GM12878 (cell line): ENCODE data around the gene IL34. TPM values are rescaled to one million over a fixed set of nuclear protein-coding genes. Genes with fewer than 3 reads are reported as not detected.

Experiments
- ATAC-seq: fragments of 200-7000 bp; cut with Tn5 transposase; 3 replicates; pipeline ENCODE4 v1.9.1; 2020; ENCODE audit warnings: mild to moderate bottlenecking, moderate library complexity
- BruUV-seq: library from RNA; stranded (reverse); fragments of 400-500 nt; replicated peaks from 2 replicates; lab custom pipeline; 2021; lab: Mats Ljungman, UMichigan
- CTCF ChIA-PET: fragments of 300-600 bp; sonication (Branson Sonifier 250); formaldehyde crosslinking; extraction: SDS; loops from one replicate; lab custom pipeline; 2021; ENCODE audit warnings: inconsistent platforms; lab: Yijun Ruan, JAX
- POLR2A ChIA-PET: fragments of 350-600 bp; formaldehyde crosslinking; extraction: SDS; loops from one replicate; lab custom pipeline; 2021; ENCODE audit warnings: inconsistent platforms; lab: Charles Lee
- RAD21 ChIA-PET: fragments of 300-600 bp; sonication (Branson Sonifier 250); formaldehyde crosslinking; loops from one replicate; lab custom pipeline; 2023; ENCODE audit warnings: antibody characterized with exemption; ENCODE audit not compliant: unreplicated experiment; lab: Charles Lee
- SMC1A ChIA-PET: fragments of 300-600 bp; sonication (Branson Sonifier 250); formaldehyde crosslinking; loops from one replicate; lab custom pipeline; 2023; ENCODE audit not compliant: unreplicated experiment, uncharacterized antibody; lab: Charles Lee
- DNase-seq: peaks from one replicate; pipeline ENCODE4 v3.0.0-alpha.2; 2011; ENCODE audit warnings: low read depth, low spot score
- FAIRE-seq: peaks from 3 replicates; lab custom pipeline; 2011; peaks lifted over from hg19 to GRCh38; lab: Jason Lieb, UNC
- H2AFZ ChIP-seq: 2 replicates; pipeline ENCODE4 v1.6.0; 2011; ENCODE audit warnings: low read depth, low read length, control low read depth; ENCODE audit not compliant: control insufficient read depth
- H3K27ac ChIP-seq: 2 replicates; pipeline ENCODE4 v1.5.1; 2011; ENCODE audit warnings: control low read depth; ENCODE audit not compliant: control insufficient read depth, insufficient read depth
- H3K27me3 ChIP-seq, 2 experiments: replicated peaks in 1 of 2; 2 replicates each; pipeline versions ENCODE4 v1.6.0 to v1.6.1; 2011; ENCODE audit warnings: low read length in 1 of 2; ENCODE audit not compliant: control insufficient read depth in 2 of 2, insufficient read depth in 2 of 2
- H3K36me3 ChIP-seq, 2 experiments: 2 replicates each; pipeline ENCODE4 v1.5.1; 2011; ENCODE audit warnings: low read length in 1 of 2; ENCODE audit not compliant: control insufficient read depth in 2 of 2, insufficient read depth in 2 of 2
- H3K4me1 ChIP-seq: 2 replicates; pipeline ENCODE4 v1.6.1; 2011; ENCODE audit warnings: mild to moderate bottlenecking, low read length, moderate library complexity, mixed read lengths; ENCODE audit not compliant: control insufficient read depth, insufficient read depth
- H3K4me2 ChIP-seq: 2 replicates; pipeline ENCODE4 v1.6.0; 2011; ENCODE audit warnings: control low read depth; ENCODE audit not compliant: control insufficient read depth, insufficient read depth
- H3K4me3 ChIP-seq: fragments of 200-600 bp; sonication (generic); 2 replicates; pipeline ENCODE4 v1.5.1; 2016
- H3K79me2 ChIP-seq: 2 replicates; pipeline ENCODE4 v1.6.0; 2011; ENCODE audit warnings: low read length; ENCODE audit not compliant: control insufficient read depth, insufficient read depth
- H3K9ac ChIP-seq: 2 replicates; pipeline ENCODE4 v1.8.0; 2011; ENCODE audit warnings: low read length, control low read depth, mixed read lengths; ENCODE audit not compliant: control insufficient read depth, insufficient read depth
- H3K9me3 ChIP-seq: replicated peaks from 3 replicates; pipeline ENCODE4 v1.5.1; 2011; ENCODE audit warnings: mild to moderate bottlenecking, low read length; ENCODE audit not compliant: control insufficient read depth, insufficient read depth
- H4K20me1 ChIP-seq: 2 replicates; pipeline ENCODE4 v1.6.0; 2011; ENCODE audit not compliant: control insufficient read depth, insufficient read depth
- CUX1 ChIP-seq: IDR thresholded peaks from 2 replicates; pipeline ENCODE4 v1.6.1; 2012; ENCODE audit warnings: improper control_type of control experiment, low read depth, low read length; ENCODE audit not compliant: insufficient replicate concordance
- FOXM1 ChIP-seq: IDR thresholded peaks from 2 replicates; pipeline ENCODE4 v1.6.1; 2012; ENCODE audit warnings: low read depth, mild to moderate bottlenecking, inconsistent platforms, low read length, moderate library complexity
- IRF3 ChIP-seq: fragments of 450-650 bp; IDR thresholded peaks from 2 replicates; pipeline ENCODE4 v1.6.1; 2014; ENCODE audit warnings: mild to moderate bottlenecking
- RB1 ChIP-seq: fragments of 450-650 bp; formaldehyde crosslinking; IDR thresholded peaks from 2 replicates; pipeline ENCODE4 v1.6.1; 2017; ENCODE audit warnings: mild to moderate bottlenecking, borderline replicate concordance
- RBBP5 ChIP-seq: fragments of 200-600 bp; sonication (generic); conservative IDR thresholded peaks from 2 replicates; pipeline ENCODE4 v1.6.1; 2016
- SMAD1 ChIP-seq: fragments of 450-650 bp; IDR thresholded peaks from 2 replicates; pipeline ENCODE4 v1.6.1; 2018; ENCODE audit warnings: mild to moderate bottlenecking, low read depth; ENCODE audit not compliant: partially characterized antibody
- TBL1XR1 ChIP-seq: IDR thresholded peaks from 2 replicates; pipeline ENCODE4 v1.6.1; 2012; ENCODE audit warnings: low read depth, low read length, improper control_type of control experiment
- WGBS: methylation state at CpG from one replicate; pipeline ENCODE4 v1.1.6; 2016; ENCODE audit warnings: low lambda C conversion rate; ENCODE audit not compliant: insufficient replicate concordance, insufficient coverage; ENCODE audit errors: missing lambda C conversion rate; 5-methylcytosine and 5-hydroxymethylcytosine counted together
- in situ Hi-C: fragments of 300-500 bp; cut with MboI; formaldehyde crosslinking; loops from 9 replicates; pipeline ENCODE4 v1.14.3; 2018; ENCODE audit warnings: mixed read lengths
- intact Hi-C: fragments of 100-400 bp; cut with micrococcal nuclease; formaldehyde crosslinking; loops from one replicate; pipeline ENCODE4 v1.14.2; 2022; ENCODE audit not compliant: unreplicated experiment
- polyA plus RNA-seq, 11 experiments: library from polyadenylated mRNA; depleted of rRNA in 4 of 11; unstranded in 6 of 11; stranded (reverse) in 5 of 11; fragments of >200 nt; fragmentation: Nextera tagmentation in 4 of 11; fragmentation: Illumina TruSeq in 1 of 11; extraction: Ambion mirVana in 4 of 11; extraction: Trizol in 1 of 11; gene quantifications; 1 replicate in 1 of 11; 2 replicates in 10 of 11; pipeline versions ENCODE4 v1.2.1 to v1.2.3, GENCODE V29; 2011 to 2016; ENCODE audit warnings: inconsistent platforms in 2 of 11, missing spikeins in 2 of 11, low read depth in 1 of 11
- total RNA-seq, 4 experiments: library from RNA; depleted of rRNA in 3 of 4; stranded (reverse); fragments of >200 nt in 3 of 4; fragmentation: Illumina TruSeq in 1 of 4; extraction: Trizol in 1 of 4; gene quantifications; 2 replicates each; pipeline versions ENCODE4 v1.2.1 to v1.2.3, GENCODE V29; 2013 to 2021

The IL34 gene
- total and polyA plus RNA-seq, 10 of the 15 experiments (the other 5 are each of a cell fraction or from before 2014, with no cell fraction given) = 0.27 to 0.40 TPM; not detected in 8

- FAIRE-seq (no peak), DNase-seq (no peak), ATAC-seq (peak; percentile 20; the same call in 2 of the 3 replicates)
- RAD21 ChIA-PET = interaction anchor here (0.8 to 1.2 kb wide), 6 partner anchors 95 to 321 kb away, joined by 3 to 9 read pairs (median 4); no protein-coding TSS in a partner anchor
- Histone ChIP-seq H3K27ac (no peak overlapping the region), H3K4me2 (no peak overlapping the region), H4K20me1 (no peaks in the 10 kb centered on the region), H3K27me3 (no peaks in the 10 kb centered on the region), H3K4me1 (no peaks in the 10 kb centered on the region), H3K9ac (no peak overlapping the region), H3K79me2 (no peaks in the 10 kb centered on the region), H3K36me3 (no peaks in the 10 kb centered on the region), H2AFZ (no peak overlapping the region), H3K9me3 (no peaks in the 10 kb centered on the region), H3K4me3 (no peak overlapping the region)
- WGBS = 11% methylated on average over 2 of the region's 2 CpGs
- POLR2A ChIA-PET = interaction anchor here (1.4 kb wide), 1 partner anchor 306 kb away, joined by 3 read pairs; the partner anchor contains the start of gene DDX19A
- intact Hi-C loops = loop anchor here (2.0 to 10.0 kb wide), 4 partner anchors 75 to 488 kb away; no protein-coding TSS in a partner anchor
- in situ Hi-C loops = loop anchor here (5.0 kb wide), 1 partner anchor 285 kb away; no protein-coding TSS in a partner anchor
- CTCF ChIA-PET = interaction anchor here (1.0 to 3.3 kb wide), 12 partner anchors 38 to 488 kb away, joined by 3 to 28 read pairs (median 6); partner anchors contain the start of gene DDX19A
- BruUV-seq = no TSS peak
- SMC1A ChIA-PET = interaction anchor here (1.1 to 1.7 kb wide), 4 partner anchors 78 to 327 kb away, joined by 3 to 12 read pairs (median 4); no protein-coding TSS in a partner anchor
- TF ChIP-seq RBBP5 = no peak
- no peak for TF ChIP-seq SMAD1
- no peak for TF ChIP-seq IRF3
Observed at GRCh38 chr16:70652322-70652721, 6.0 kb downstream of the IL34 start.

- ChIA-PET SMC1A (interaction anchor here (0.7 to 2.1 kb wide), 13 partner anchors 18 to 858 kb away, joined by 3 to 12 read pairs (median 3); no protein-coding TSS in a partner anchor), POLR2A (interaction anchor here (0.7 to 1.4 kb wide), 2 partner anchors 307 to 491 kb away, joined by 3 to 6 read pairs; partner anchors contain the start of gene DDX19A), CTCF (interaction anchor here (0.5 to 3.3 kb wide), 26 partner anchors 8 to 857 kb away, joined by 3 to 28 read pairs (median 4); partner anchors contain the start of gene DDX19A), RAD21 (interaction anchor here (0.6 to 1.2 kb wide), 8 partner anchors 96 to 355 kb away, joined by 3 to 9 read pairs (median 3); no protein-coding TSS in a partner anchor)
- in situ Hi-C loops (loop anchor here (5.0 kb wide), 1 partner anchor 286 kb away; no protein-coding TSS in a partner anchor), intact Hi-C loops (loop anchor here (1.0 to 10.0 kb wide), 5 partner anchors 76 to 489 kb away; no protein-coding TSS in a partner anchor)
- peak; percentile 8; the same call in 2 of the 3 replicates for ATAC-seq
- Histone ChIP-seq H3K79me2 (no peaks in the 10 kb centered on the region), H3K4me3 (no peak overlapping the region), H3K4me1 (no peaks in the 10 kb centered on the region), H3K27ac (no peak overlapping the region), H3K4me2 (no peak overlapping the region), H2AFZ (no peak overlapping the region), H3K36me3 (no peaks in the 10 kb centered on the region), H4K20me1 (no peaks in the 10 kb centered on the region), H3K9me3 (no peaks in the 10 kb centered on the region), H3K9ac (no peak overlapping the region), H3K27me3 (no peaks in the 10 kb centered on the region)
- DNase-seq = no peak
- 50% methylated on average over 4 of the region's 4 CpGs for WGBS
- no peak for FAIRE-seq
- BruUV-seq = no TSS peak
- TF ChIP-seq FOXM1 (no peak), RB1 (no peak), TBL1XR1 (no peak), CUX1 (no peak)
Observed at GRCh38 chr16:70653406-70653805, 7.0 kb downstream of the IL34 start.
